LoVo (cell line): ENCODE results near the gene ATAD3B.
"Not testable (repeated sequence)": the region's sequence is repeated elsewhere in the genome, so short reads cannot be mapped to it uniquely, and the experiment has no call there.

Source experiments
- DNase-seq: peaks from one replicate; pipeline ENCODE4 v3.0.0-alpha.2; 2016; ENCODE audit warnings: low spot score

Gene ATAD3B, protein sequence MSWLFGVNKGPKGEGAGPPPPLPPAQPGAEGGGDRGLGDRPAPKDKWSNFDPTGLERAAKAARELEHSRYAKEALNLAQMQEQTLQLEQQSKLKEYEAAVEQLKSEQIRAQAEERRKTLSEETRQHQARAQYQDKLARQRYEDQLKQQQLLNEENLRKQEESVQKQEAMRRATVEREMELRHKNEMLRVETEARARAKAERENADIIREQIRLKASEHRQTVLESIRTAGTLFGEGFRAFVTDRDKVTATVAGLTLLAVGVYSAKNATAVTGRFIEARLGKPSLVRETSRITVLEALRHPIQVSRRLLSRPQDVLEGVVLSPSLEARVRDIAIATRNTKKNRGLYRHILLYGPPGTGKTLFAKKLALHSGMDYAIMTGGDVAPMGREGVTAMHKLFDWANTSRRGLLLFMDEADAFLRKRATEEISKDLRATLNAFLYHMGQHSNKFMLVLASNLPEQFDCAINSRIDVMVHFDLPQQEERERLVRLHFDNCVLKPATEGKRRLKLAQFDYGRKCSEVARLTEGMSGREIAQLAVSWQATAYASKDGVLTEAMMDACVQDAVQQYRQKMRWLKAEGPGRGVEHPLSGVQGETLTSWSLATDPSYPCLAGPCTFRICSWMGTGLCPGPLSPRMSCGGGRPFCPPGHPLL

DNA sequence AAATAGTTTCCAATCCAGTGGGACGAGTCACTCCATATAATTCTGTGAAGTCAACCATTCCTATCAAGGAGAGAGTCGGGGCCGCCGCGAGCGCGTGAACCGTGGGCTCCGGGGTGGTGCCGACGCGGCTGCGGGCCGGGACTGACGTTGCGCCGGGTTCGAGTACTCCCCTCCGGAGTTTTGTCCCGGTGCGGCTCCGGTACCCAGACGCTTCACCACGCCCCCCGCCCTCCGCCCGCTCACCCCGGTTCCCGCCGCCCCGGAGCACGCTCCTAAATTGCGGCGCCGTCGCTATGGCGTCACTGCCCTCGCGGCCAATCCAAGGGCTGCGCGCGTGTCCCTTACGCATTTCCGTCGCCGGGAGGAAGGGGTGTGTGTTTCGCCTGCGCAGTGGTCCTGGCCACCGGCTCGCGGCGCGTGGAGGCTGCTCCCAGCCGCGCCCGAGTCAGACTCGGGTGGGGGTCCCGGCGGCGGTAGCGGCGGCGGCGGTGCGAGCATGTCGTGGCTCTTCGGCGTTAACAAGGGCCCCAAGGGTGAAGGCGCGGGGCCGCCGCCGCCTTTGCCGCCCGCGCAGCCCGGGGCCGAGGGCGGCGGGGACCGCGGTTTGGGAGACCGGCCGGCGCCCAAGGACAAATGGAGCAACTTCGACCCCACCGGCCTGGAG, at the start of gene ATAD3B:
Gene ATAD3B, plus strand, starts transcription at position 377 of the 664 bp plus-strand sequence. Its CDS starts 120 bp downstream, at position 497.
- peak; percentile 89 for DNase-seq

DNA sequence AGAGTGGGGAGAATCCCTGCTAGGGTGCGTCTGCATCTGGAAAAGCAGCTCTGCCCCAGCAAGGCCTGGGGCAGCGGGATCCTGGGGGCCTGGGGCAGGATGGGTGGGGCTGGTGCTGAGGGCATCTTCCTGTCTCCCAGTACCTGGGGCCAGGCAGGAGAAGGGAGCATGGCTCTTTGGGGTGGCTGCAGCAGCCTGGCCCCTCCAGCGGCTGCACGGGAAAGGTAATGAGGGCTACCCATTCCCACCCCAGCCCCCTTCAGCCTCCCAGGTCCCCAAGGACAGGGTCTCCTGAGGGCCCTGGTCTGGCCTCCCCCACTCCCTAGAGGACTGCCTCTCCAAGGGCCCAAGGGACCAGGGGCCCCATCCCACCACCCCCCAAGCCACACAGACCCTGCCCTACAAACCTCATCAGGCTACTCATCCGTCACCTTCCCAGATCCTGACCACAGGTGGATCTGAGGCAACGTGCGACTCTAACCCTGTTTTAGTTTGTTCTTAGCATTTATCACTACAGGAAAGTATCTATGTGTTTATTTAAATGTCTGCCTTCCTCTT, 49.6 kb upstream of the ATAD3B start:
- no peak for DNase-seq

GRCh38 chr1:1422465-1423244, 48.9 kb upstream of the ATAD3B start:
- DNase-seq: no peak

DNA sequence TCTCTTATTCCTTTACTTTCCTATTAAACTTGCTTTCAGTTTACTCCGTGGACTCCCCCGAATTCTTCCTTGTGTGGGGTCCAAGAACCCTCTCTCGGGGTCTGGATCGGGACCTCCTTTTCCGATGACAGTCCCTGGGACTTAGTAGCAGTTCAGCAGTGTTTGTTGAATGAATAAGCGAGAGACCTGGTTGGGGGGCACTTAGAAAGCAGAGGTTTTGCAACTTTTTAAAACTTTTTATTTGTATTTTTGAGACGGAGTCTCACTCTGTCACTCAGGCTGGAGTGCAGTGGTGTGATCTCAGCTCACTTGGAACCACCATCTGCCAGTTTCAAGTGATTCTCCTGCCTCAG, 48.3 kb upstream of the ATAD3B start:
- DNase-seq: no peak

GRCh38 chr1:1424707-1425106, 46.9 kb upstream of the ATAD3B start:
- no peak for DNase-seq

DNA sequence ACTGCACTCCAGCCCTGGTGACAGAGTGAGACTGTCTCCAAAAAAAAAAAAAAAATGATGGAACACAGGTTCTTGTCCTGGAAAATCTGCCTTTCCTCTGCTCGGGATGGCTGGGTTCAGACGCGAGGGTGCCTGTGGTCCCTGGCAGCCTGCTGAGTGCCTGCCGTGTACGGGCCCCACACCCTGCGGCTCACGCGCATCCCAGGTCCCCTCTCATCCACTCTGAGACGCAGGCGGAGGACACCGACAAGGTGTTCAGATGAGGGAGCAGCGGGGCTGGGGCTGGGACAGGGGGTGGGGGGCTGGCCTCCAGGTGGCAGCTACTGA, 46.2 kb upstream of the ATAD3B start:
- DNase-seq: no peak

GRCh38 chr1:1425753-1426495, 45.6 kb upstream of the ATAD3B start:
- no peak for DNase-seq

DNA sequence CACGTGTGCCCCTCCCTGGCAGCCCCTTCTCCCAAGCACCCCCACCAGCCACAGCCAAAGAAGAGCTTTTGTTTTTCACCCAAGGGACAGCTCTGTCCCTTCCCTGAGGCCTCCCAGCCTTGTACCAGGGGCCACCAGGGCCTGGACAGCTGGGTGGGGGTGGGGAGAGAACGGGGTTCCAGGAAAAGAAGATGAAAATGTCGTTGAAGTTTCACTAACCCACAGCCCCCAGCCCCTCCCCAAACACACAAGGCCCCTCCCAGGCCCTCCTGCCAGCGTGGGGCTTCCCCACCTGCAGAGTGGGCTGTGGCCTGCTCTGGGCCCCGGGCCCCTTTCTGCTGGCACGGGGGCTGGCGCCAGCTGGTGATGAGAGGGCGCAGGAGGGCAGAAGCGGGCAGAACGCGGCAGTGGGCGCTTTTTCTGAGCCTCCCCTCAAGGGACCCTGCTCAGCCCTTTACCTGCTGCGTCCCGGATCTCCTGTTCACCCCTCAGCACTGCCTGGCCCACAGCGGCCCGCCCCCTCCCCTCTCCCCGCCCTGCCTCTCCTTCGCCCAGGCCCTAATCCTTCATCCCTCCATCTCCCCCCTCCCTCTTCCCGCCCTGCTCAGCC, 45.0 kb upstream of the ATAD3B start:
- no peak for DNase-seq

DNA sequence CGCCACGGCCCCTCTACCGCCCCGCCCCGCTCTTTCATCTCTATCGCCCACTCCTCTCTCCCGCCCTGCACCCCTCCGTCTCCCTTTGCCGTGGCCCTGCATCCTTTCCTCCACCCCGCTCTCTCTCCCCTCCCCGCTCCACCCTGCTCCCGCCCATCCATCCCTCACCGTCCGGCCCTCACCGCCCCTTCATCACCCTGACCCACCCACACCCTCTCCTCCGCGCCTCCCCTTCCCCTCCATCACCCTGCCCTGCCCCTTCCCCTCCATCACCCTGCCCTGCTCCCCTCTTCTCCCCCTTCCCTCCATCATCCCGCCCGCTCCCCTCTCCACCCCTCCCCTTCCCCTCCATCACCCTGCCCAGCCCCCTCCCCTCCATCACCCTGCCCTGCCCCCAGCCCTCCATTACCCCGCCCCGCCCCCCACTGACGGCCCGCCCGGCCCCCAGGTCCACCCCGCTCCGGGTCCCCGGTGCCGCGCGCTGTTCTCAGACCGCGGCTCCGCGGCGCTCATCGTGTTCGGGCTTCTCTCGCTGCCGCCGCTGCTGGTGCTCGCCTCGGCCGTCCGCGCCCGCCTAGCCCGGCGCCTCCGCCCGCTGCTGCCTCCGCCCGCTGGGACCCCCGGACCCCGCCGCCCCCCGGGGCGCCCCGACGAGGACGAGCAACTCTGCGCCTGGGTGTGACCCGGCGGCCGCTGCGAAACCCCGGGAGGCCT, 44.3 kb upstream of the ATAD3B start:
- no peak for DNase-seq

DNA sequence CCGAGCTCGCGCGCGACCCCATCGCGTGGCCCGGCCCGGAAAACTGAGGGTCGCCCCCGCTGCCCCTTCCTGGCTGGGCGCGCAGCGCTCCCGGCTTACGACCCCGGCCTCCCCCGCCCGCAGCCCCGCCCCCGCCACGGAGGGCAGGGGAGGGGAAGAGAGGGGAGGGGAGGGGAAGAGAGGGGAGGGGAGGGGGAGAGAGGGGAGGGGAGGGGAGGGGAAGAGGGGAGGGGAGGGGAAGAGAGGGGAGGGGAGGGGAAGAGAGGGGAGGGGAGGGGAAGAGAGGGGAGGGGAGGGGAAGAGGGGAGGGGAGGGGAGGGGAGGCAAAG, 43.8 kb upstream of the ATAD3B start:
- no peak for DNase-seq

DNA sequence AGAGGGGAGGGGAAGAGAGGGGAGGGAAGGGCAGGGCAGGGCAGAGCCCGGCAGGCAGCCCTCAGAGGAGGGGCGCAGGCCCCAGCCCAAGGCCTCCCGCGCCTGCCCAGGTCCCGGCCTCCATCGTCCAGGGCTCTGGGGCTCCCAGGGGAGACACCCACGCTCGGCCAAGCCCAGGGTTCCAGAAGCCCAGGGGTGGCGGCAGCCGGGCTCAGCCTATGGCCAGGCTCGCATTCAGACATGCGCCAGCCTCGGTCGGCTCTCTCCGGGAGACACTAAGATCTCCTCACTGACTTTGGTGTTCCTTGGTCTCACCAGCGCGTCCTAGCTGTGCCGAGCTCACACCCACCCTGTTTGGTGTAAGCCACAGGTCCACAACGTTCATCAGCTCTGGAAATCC, 43.4 kb upstream of the ATAD3B start:
- no peak for DNase-seq

GRCh38 chr1:1428967-1429366, 42.6 kb upstream of the ATAD3B start:
- not testable (repeated sequence) for DNase-seq

- DNase-seq: no peak
Measured at GRCh38 chr1:1429671-1430073, 41.9 kb upstream of the ATAD3B start.

- no peak for DNase-seq
Measured at GRCh38 chr1:1430114-1430982, 41.2 kb upstream of the ATAD3B start.

DNA sequence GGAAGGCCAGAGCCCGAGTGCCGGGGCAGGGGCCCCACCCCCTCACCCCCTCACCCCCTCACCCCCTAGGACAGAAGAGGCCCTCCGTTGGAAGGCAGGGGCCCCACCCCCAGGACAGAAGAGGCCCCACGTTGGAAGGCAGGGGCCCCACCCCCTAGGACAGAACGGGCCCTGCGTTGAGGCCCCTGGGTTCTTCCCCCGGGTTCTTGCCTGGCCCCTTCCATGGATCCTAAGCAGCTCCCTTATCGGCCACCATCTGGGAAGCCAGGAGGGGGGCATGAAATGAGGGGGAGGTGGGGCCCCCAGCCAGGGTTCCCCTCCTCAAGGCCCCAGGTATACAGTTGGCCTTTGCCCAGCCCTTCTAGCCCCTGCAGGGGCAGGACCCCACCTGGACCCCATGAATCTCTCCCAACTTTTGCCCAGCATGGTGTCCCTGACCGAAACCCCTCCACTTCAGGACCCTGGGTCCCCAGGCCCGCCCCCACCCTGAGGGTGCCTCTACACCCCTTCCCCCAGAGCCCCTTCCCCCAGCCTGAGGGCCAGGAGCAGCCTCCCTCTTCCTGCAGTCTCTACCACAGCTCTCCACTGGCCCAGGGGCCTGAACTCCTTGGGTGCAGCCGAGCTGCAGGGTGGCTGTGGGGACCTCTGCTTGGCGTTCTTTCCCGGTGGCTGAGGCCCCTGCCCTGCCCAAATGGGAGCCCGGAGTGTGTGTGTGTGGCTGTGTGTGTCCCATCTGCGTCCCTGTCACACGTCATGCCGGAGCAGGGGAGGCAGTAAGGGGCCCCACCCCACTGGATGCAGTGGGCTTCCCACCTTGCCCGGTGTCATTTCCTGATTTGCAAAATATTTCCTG, 40.3 kb upstream of the ATAD3B start:
- no peak for DNase-seq

DNA sequence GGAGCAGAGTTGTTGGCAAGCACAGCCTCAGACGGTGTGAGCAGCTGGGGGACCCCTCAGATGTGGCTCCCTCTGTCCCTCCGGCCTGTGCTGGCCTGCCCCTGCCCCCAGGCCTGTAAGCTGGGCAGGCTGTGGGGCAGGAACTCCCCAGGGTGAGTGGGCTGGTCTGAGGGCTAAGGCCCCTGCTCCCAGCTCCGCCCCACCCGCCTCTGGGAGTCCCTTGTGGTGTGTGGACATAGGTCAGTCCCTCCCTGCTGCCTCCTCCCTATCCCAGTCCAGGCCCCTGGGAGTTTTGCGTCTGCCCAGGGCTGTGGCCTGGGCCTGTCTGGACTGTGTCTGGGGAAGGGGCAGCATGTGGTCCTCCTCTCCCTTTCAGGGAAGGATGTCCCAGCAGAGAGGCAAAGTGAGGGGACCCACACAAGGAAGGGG, 39.7 kb upstream of the ATAD3B start:
- no peak for DNase-seq

DNA sequence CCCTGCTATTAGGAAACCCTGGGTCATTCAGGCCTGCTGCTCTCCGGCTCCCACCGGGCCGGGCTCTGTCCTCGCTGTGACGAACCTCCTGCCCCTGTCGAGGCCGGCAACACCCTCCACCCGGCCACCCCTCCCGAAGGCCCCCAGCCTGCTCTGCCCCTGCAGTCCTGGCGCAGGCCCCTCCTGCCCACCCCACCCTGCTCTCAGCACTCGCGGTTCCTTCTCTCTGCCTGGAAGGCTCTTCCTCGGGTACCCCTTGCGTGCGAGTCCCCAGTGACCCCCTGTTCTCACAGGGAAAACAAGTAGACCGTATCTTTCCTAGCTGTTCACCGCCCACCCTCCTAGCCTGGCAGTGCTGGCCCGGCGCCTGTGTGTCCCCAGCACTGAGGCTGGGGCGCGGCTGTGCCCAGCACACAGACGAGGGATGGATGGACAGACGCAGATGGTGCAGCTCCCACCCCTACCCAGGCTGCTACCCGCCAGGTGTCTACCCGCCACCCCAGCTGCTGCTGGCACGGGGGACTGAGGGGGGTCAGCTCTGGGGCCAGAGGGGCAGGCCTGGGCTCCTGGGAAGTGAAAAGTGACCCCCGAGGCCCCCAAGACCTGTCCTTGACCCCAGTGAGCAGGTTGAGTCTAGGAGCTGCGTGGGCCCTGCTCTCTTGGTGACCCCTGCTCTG, 39.2 kb upstream of the ATAD3B start:
- DNase-seq: no peak
